Tibial nerve (tissue), 4 donors: ENCODE data around the gene SLC23A2.

Source experiments
- EP300 ChIP-seq, 2 donors: sonication (generic); formaldehyde crosslinking; IDR thresholded peaks; one replicate each; pipeline ENCODE4 v1.6.1; 2017; ENCODE audit warnings: antibody characterized with exemption in 2 of 2, mild to moderate bottlenecking in 1 of 2
- POLR2A ChIP-seq, 2 donors: fragments of 450-650 bp; IDR thresholded peaks; one replicate each; pipeline ENCODE4 v1.6.1; 2017; ENCODE audit warnings: antibody characterized with exemption in 2 of 2, mild to moderate bottlenecking in 2 of 2, moderate library complexity in 2 of 2
- TF ChIP-seq, protein P1 (sequence below), 5 experiments: fragments of 200-600 bp in 3 of 5; fragments of 450-650 bp in 2 of 5; sonication (generic) in 3 of 5; IDR thresholded peaks; one replicate each; pipeline ENCODE4 v1.5.1; 2016 to 2019; ENCODE audit warnings: antibody characterized with exemption in 5 of 5, mild to moderate bottlenecking in 3 of 5, moderate library complexity in 2 of 5

DNA sequence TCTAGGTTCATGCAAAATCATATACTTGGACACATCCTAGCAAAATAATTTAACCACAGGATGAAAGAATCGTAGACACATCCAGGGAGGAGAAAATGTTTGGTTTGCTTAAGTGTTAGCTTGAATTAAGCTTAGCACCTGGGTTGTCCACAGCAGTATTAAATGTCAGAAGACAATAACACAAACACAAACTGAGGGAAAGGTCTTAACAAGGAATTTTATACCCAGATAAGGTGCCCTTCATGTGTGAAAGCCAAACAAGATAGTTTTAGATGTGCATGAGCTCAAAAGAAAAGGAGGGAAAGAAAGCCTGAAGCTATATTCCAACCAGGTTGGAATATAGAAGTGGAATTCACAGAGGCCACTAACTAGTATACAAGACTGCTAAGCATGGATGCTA is 49.1 kb downstream of the SLC23A2 start:
- TF ChIP-seq, protein P1, sequence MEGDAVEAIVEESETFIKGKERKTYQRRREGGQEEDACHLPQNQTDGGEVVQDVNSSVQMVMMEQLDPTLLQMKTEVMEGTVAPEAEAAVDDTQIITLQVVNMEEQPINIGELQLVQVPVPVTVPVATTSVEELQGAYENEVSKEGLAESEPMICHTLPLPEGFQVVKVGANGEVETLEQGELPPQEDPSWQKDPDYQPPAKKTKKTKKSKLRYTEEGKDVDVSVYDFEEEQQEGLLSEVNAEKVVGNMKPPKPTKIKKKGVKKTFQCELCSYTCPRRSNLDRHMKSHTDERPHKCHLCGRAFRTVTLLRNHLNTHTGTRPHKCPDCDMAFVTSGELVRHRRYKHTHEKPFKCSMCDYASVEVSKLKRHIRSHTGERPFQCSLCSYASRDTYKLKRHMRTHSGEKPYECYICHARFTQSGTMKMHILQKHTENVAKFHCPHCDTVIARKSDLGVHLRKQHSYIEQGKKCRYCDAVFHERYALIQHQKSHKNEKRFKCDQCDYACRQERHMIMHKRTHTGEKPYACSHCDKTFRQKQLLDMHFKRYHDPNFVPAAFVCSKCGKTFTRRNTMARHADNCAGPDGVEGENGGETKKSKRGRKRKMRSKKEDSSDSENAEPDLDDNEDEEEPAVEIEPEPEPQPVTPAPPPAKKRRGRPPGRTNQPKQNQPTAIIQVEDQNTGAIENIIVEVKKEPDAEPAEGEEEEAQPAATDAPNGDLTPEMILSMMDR (IDR thresholded peaks at IDR 0.05), result no peak
- no peak for TF ChIP-seq POLR2A (IDR thresholded peaks at IDR 0.05)
- no peak for TF ChIP-seq EP300 (IDR thresholded peaks at IDR 0.05)
